H9 (cell line): ENCODE measurements around the gene COL18A1. TPM values are rescaled to one million over a fixed set of nuclear protein-coding genes. Genes with fewer than 3 reads are reported as not detected.

Source experiments
- DNase-seq: peaks from one replicate; pipeline ENCODE4 v3.0.0-alpha.2; 2017
- H2AFZ ChIP-seq: one replicate; pipeline ENCODE4 v1.6.1; 2013; ENCODE audit warnings: mild to moderate bottlenecking, low read length, control low read depth, moderate library complexity
- H2AK5ac ChIP-seq: 2 replicates; pipeline ENCODE4 v1.6.1; 2013; ENCODE audit warnings: low read length, control low read depth, mixed read lengths; ENCODE audit not compliant: insufficient read length
- H2BK120ac ChIP-seq: one replicate; pipeline ENCODE4 v1.6.1; 2013; ENCODE audit warnings: low read depth, mild to moderate bottlenecking, low read length, control low read depth, inconsistent platforms; ENCODE audit not compliant: poor library complexity, severe bottlenecking
- H2BK12ac ChIP-seq: 2 replicates; pipeline ENCODE4 v1.6.1; 2013; ENCODE audit warnings: low read length, control low read depth, mixed read lengths, low read depth; ENCODE audit not compliant: insufficient read length
- H2BK15ac ChIP-seq: 2 replicates; pipeline ENCODE4 v1.6.1; 2013; ENCODE audit warnings: low read depth, low read length, control low read depth
- H2BK20ac ChIP-seq: one replicate; pipeline ENCODE4 v1.6.1; 2013; ENCODE audit warnings: low read depth, mild to moderate bottlenecking, low read length, control low read depth, inconsistent platforms; ENCODE audit not compliant: poor library complexity, severe bottlenecking
- H2BK5ac ChIP-seq: 2 replicates; pipeline ENCODE4 v1.6.1; 2013; ENCODE audit warnings: low read length, control low read depth, mixed read lengths; ENCODE audit not compliant: insufficient read length
- H3K14ac ChIP-seq: 2 replicates; pipeline ENCODE4 v1.6.1; 2013; ENCODE audit warnings: low read length, control low read depth; ENCODE audit not compliant: insufficient read depth
- H3K18ac ChIP-seq: 2 replicates; pipeline ENCODE4 v1.6.1; 2013; ENCODE audit warnings: low read depth, mild to moderate bottlenecking, mixed read lengths, low read length, control low read depth; ENCODE audit not compliant: insufficient read length
- H3K23ac ChIP-seq: 2 replicates; pipeline ENCODE4 v1.6.1; 2013; ENCODE audit warnings: low read length, control low read depth, mixed read lengths, low read depth; ENCODE audit not compliant: insufficient read length
- H3K23me2 ChIP-seq: 2 replicates; pipeline ENCODE4 v1.6.1; 2013; ENCODE audit warnings: low read depth, mild to moderate bottlenecking, mixed read lengths, low read length, control low read depth; ENCODE audit not compliant: insufficient read length, poor library complexity, severe bottlenecking
- H3K27ac ChIP-seq: 2 replicates; pipeline ENCODE4 v1.5.1; 2013; ENCODE audit warnings: low read length, control low read depth, mixed read lengths, low read depth; ENCODE audit not compliant: insufficient read length
- H3K27me3 ChIP-seq: 2 replicates; pipeline ENCODE4 v1.6.1; 2013; ENCODE audit warnings: low read length, control low read depth, inconsistent platforms; ENCODE audit not compliant: insufficient read depth
- H3K4ac ChIP-seq: 2 replicates; pipeline ENCODE4 v1.6.1; 2013; ENCODE audit warnings: low read depth, mild to moderate bottlenecking, control low read depth, inconsistent platforms, low read length, moderate library complexity
- H3K4me1 ChIP-seq: 2 replicates; pipeline ENCODE4 v1.6.1; 2013; ENCODE audit warnings: low read length, control low read depth, inconsistent platforms; ENCODE audit not compliant: insufficient read depth
- H3K4me2 ChIP-seq: 2 replicates; pipeline ENCODE4 v1.6.1; 2013; ENCODE audit warnings: low read length, control low read depth, mixed read lengths; ENCODE audit not compliant: insufficient read length, insufficient read depth
- H3K56ac ChIP-seq: 2 replicates; pipeline ENCODE4 v1.6.1; 2013; ENCODE audit warnings: low read depth, mild to moderate bottlenecking, mixed read lengths, low read length, control low read depth; ENCODE audit not compliant: insufficient read length
- H3K79me1 ChIP-seq: 2 replicates; pipeline ENCODE4 v1.6.1; 2013; ENCODE audit warnings: low read depth, mild to moderate bottlenecking, moderate library complexity, low read length, control low read depth, inconsistent platforms; ENCODE audit not compliant: insufficient read depth, poor library complexity, severe bottlenecking
- H3K79me2 ChIP-seq: 2 replicates; pipeline ENCODE4 v1.6.1; 2013; ENCODE audit warnings: low read length, control low read depth, inconsistent platforms; ENCODE audit not compliant: insufficient read depth
- H3K9ac ChIP-seq: 2 replicates; pipeline ENCODE4 v1.6.1; 2013; ENCODE audit warnings: low read length, control low read depth, mixed read lengths; ENCODE audit not compliant: insufficient read length; ENCODE audit errors: extremely low read depth
- H3K9me3 ChIP-seq: one replicate; pipeline ENCODE4 v1.6.1; 2013; ENCODE audit warnings: low read depth, low read length, inconsistent platforms; ENCODE audit not compliant: control insufficient read depth
- H3T11ph ChIP-seq: one replicate; pipeline ENCODE4 v1.6.1; 2013; ENCODE audit warnings: mild to moderate bottlenecking, low read length, control low read depth, inconsistent platforms
- H4K20me1 ChIP-seq: one replicate; pipeline ENCODE4 v1.6.1; 2013; ENCODE audit not compliant: control insufficient read depth, insufficient read length, insufficient read depth
- H4K5ac ChIP-seq: 2 replicates; pipeline ENCODE4 v1.6.1; 2013; ENCODE audit warnings: low read depth, mild to moderate bottlenecking, mixed read lengths, low read length, control low read depth; ENCODE audit not compliant: insufficient read length
- H4K8ac ChIP-seq: replicated peaks from 2 replicates; pipeline ENCODE4 v1.6.1; 2013; ENCODE audit warnings: low read length, control low read depth, mixed read lengths, low read depth; ENCODE audit not compliant: insufficient read length
- H4K91ac ChIP-seq: 2 replicates; pipeline ENCODE4 v1.6.1; 2013; ENCODE audit warnings: low read depth, mild to moderate bottlenecking, moderate library complexity, mixed read lengths, low read length, control low read depth; ENCODE audit not compliant: insufficient read length
- H3K27ac Mint-ChIP-seq, 3 experiments: 2 replicates in 2 of 3; 3 replicates in 1 of 3; pipeline ENCODE4 v1.8.0; 2020 to 2021; ENCODE audit warnings: mixed read lengths in 3 of 3, mild to moderate bottlenecking in 1 of 3, moderate library complexity in 1 of 3
- H3K27me3 Mint-ChIP-seq: 2 replicates; pipeline ENCODE4 v1.8.0; 2021; ENCODE audit warnings: low read depth, mild to moderate bottlenecking, moderate library complexity, mixed read lengths
- H3K36me3 Mint-ChIP-seq, 3 experiments: 2 replicates in 2 of 3; 3 replicates in 1 of 3; pipeline ENCODE4 v1.8.0; 2020 to 2021; ENCODE audit warnings: low read depth in 3 of 3, mixed read lengths in 3 of 3; ENCODE audit not compliant: insufficient read depth in 1 of 3
- H3K4me1 Mint-ChIP-seq, 2 experiments: 2 replicates each; pipeline ENCODE4 v1.8.0; 2020; ENCODE audit warnings: mixed read lengths in 2 of 2
- H3K4me3 Mint-ChIP-seq, 2 experiments: 2 replicates in 1 of 2; 3 replicates in 1 of 2; pipeline ENCODE4 v1.8.0; 2020 to 2021; ENCODE audit warnings: mild to moderate bottlenecking in 2 of 2, mixed read lengths in 2 of 2, moderate library complexity in 1 of 2
- H3K9me3 Mint-ChIP-seq, 2 experiments: 2 replicates in 1 of 2; 3 replicates in 1 of 2; pipeline ENCODE4 v1.8.0; 2020; ENCODE audit warnings: mild to moderate bottlenecking in 2 of 2, mixed read lengths in 2 of 2, moderate library complexity in 1 of 2
- CTCF ChIP-seq: fragments of 200-600 bp; sonication (generic); conservative IDR thresholded peaks from 3 replicates; pipeline ENCODE4 v1.8.0; 2021; ENCODE audit warnings: antibody characterized with exemption, mild to moderate bottlenecking
- WGBS: extraction: QIAGEN DNeasy Blood & Tissue Kit; methylation state at CpG from one replicate; pipeline ENCODE4 v1.1.7; 2013; ENCODE audit warnings: missing lambda C conversion rate, low lambda C conversion rate, mixed read lengths; ENCODE audit not compliant: insufficient read length; ENCODE audit errors: extremely low coverage; 5-methylcytosine and 5-hydroxymethylcytosine counted together
- total RNA-seq: library from RNA; stranded (reverse); gene quantifications from 2 replicates; pipeline ENCODE4 v1.2.1, GENCODE V29; 2021

Gene COL18A1
- total RNA-seq, 1 experiment from 2014 or later, result 232 TPM

- no peaks in the 10 kb centered on the region; a peak in 2 of 5 replicates for H3K9me3 Mint-ChIP-seq
- no peak overlapping the region for H3K4me3 Mint-ChIP-seq
- no peak overlapping the region for H3K9ac ChIP-seq
- peaks cover 9% of the 10 kb centered on the region; the same call in 1 of the 2 replicates for H3K79me2 ChIP-seq
- no peak overlapping the region for H2AK5ac ChIP-seq
- H3K23ac ChIP-seq, result no peak overlapping the region
- H4K91ac ChIP-seq, result no peak overlapping the region
- H3K18ac ChIP-seq, result no peak overlapping the region
- H3K27me3 Mint-ChIP-seq, result no peaks in the 10 kb centered on the region
- no peaks in the 10 kb centered on the region for H3K4me1 ChIP-seq
- no peaks in the 10 kb centered on the region for H3K23me2 ChIP-seq
- TF ChIP-seq CTCF, result no peak
- H2AFZ ChIP-seq, result no peak overlapping the region
- H3T11ph ChIP-seq, result no peak overlapping the region
- no peak overlapping the region for H3K56ac ChIP-seq
- H3K4me2 ChIP-seq, result no peak overlapping the region
- DNase-seq, result no peak
- peaks cover 2% of the 10 kb centered on the region for H3K79me1 ChIP-seq
- H2BK120ac ChIP-seq, result no peak overlapping the region
- peaks cover 4 to 6% of the 10 kb centered on the region in 2 experiments; a peak in 2 of 4 replicates for H3K4me1 Mint-ChIP-seq
- H3K4ac ChIP-seq, result no peak overlapping the region
- no peak overlapping the region for H3K27ac ChIP-seq
- H4K20me1 ChIP-seq, result no peaks in the 10 kb centered on the region
- no peak overlapping the region for H2BK20ac ChIP-seq
- no peak overlapping the region for H2BK15ac ChIP-seq
- H3K14ac ChIP-seq, result no peak overlapping the region
- no peak overlapping the region for H2BK12ac ChIP-seq
- H2BK5ac ChIP-seq, result no peak overlapping the region
- no peak overlapping the region for H4K5ac ChIP-seq
- no peak overlapping the region for H4K8ac ChIP-seq
- peaks cover 9 to 17% (median 14%) of the 10 kb centered on the region in 3 experiments; a peak in 6 of 7 replicates for H3K36me3 Mint-ChIP-seq
- no CpG with 5 or more reads among the region's 23 CpGs for WGBS
- no peaks in the 10 kb centered on the region for H3K27me3 ChIP-seq
- H3K9me3 ChIP-seq, result no peaks in the 10 kb centered on the region
- H3K27ac Mint-ChIP-seq, result peak overlapping the region in 1 of 3 experiments; percentile 68; a peak in 2 of 7 replicates
These were observed 50.1 kb downstream of the COL18A1 start for GRCh38 chr21:45454926-45455673.
